HFFc6 (cell line): Measurements from ENCODE around the gene ZNF554. TPM values are rescaled to one million over a fixed set of nuclear protein-coding genes. Genes with fewer than 3 reads are reported as not detected.

Experiments used
- DNase-seq: peaks from one replicate; pipeline ENCODE4 v3.0.0-alpha.2; 2018
- H3K27ac Mint-ChIP-seq: 2 replicates; pipeline ENCODE4 v1.8.0; 2020; ENCODE audit warnings: mild to moderate bottlenecking, mixed read lengths
- H3K27me3 Mint-ChIP-seq: 2 replicates; pipeline ENCODE4 v1.8.0; 2021; ENCODE audit warnings: mild to moderate bottlenecking, moderate library complexity, mixed read lengths; ENCODE audit not compliant: insufficient read depth
- H3K36me3 Mint-ChIP-seq: 2 replicates; pipeline ENCODE4 v1.8.0; 2021; ENCODE audit warnings: low read depth, mixed read lengths
- H3K4me1 Mint-ChIP-seq: 2 replicates; pipeline ENCODE4 v1.8.0; 2020; ENCODE audit warnings: low read depth, mixed read lengths
- H3K4me3 Mint-ChIP-seq: 2 replicates; pipeline ENCODE4 v1.8.0; 2020; ENCODE audit warnings: mild to moderate bottlenecking, moderate library complexity, mixed read lengths
- H3K9me3 Mint-ChIP-seq: 2 replicates; pipeline ENCODE4 v1.8.0; 2020; ENCODE audit warnings: mild to moderate bottlenecking, mixed read lengths
- CTCF ChIP-seq: fragments of 200-600 bp; sonication (generic); IDR thresholded peaks from 2 replicates; pipeline ENCODE4 v1.5.0; 2021; ENCODE audit warnings: antibody characterized with exemption, mild to moderate bottlenecking
- long read RNA-seq: library from polyadenylated mRNA; unstranded; transcript quantifications from one replicate; pipeline ENCODE4 v2.0.0, GENCODE V29; 2019
- total RNA-seq, 6 experiments: library from RNA; stranded (reverse); fragmentation: NEBNext Ultra II Directional; extraction: Animal tissue kit (Norgen Biotek cat#: 25700); gene quantifications; 2 replicates in 1 of 6; 3 replicates in 5 of 6; pipeline ENCODE4 v1.2.3, GENCODE V29; 2021

Gene ZNF554
- total RNA-seq, result 1 to 10 TPM; 1.6 to 2.4 (median 2.2) TPM
- long read RNA-seq, result 0 reads

- H3K27ac Mint-ChIP-seq, result no peak within 1 kb of the TSS
These were observed at the start of gene ZNF554 for GRCh38 chr19:2819540-2820111. ZNF554 (plus strand) TSS chr19:2819868; CDS start chr19:2820072, 204 bp downstream.

GRCh38 chr19:2770055-2771013, 49.3 kb upstream of the ZNF554 start:
- no peak overlapping the region for H3K4me3 Mint-ChIP-seq
- H3K27ac Mint-ChIP-seq, result no peak overlapping the region
- no peak for DNase-seq
- no peaks in the 10 kb centered on the region for H3K9me3 Mint-ChIP-seq
- H3K4me1 Mint-ChIP-seq, result peaks cover 12% of the 10 kb centered on the region
- no peak for TF ChIP-seq CTCF
- H3K27me3 Mint-ChIP-seq, result no peaks in the 10 kb centered on the region; the same call in 1 of the 2 replicates
- H3K36me3 Mint-ChIP-seq, result peaks cover 7% of the 10 kb centered on the region

More at GRCh38 chr19:2819540-2820111, at the start of gene ZNF554:
- peak; percentile 95 for TF ChIP-seq CTCF
- Mint-ChIP-seq H3K9me3 (no peaks in the 10 kb centered on the region; the same call in none of the 2 replicates), H3K4me1 (no peaks in the 10 kb centered on the region), H3K4me3 (peak within 1 kb of the TSS; percentile 88), H3K27me3 (peaks cover 2% of the 10 kb centered on the region), H3K36me3 (peaks cover 11% of the 10 kb centered on the region)
- DNase-seq, result peak; percentile 90

GRCh38 chr19:2771786-2772674, 47.6 kb upstream of the ZNF554 start:
- Mint-ChIP-seq H3K27ac (peak overlapping the region; percentile 69), H3K9me3 (no peaks in the 10 kb centered on the region), H3K27me3 (no peaks in the 10 kb centered on the region; the same call in 1 of the 2 replicates), H3K4me1 (peaks cover 22% of the 10 kb centered on the region), H3K4me3 (no peak overlapping the region), H3K36me3 (peaks cover 19% of the 10 kb centered on the region)
- no peak for TF ChIP-seq CTCF
- no peak for DNase-seq

GRCh38 chr19:2774083-2774679, 45.5 kb upstream of the ZNF554 start:
- H3K4me1 Mint-ChIP-seq, result peaks cover 22% of the 10 kb centered on the region
- H3K27me3 Mint-ChIP-seq, result no peaks in the 10 kb centered on the region; the same call in 1 of the 2 replicates
- no peak overlapping the region for H3K4me3 Mint-ChIP-seq
- TF ChIP-seq CTCF, result no peak
- DNase-seq, result no peak
- H3K9me3 Mint-ChIP-seq, result no peaks in the 10 kb centered on the region
- peaks cover 23% of the 10 kb centered on the region for H3K36me3 Mint-ChIP-seq
- H3K27ac Mint-ChIP-seq, result 0 out of 2 replicates have a peak overlapping the region, but pooled peaks have one; percentile 16
